Spinal cord (tissue), 10 donors: Measurements from ENCODE around the gene PCGF3. TPM values are rescaled to one million over a fixed set of nuclear protein-coding genes. Genes with fewer than 3 reads are reported as not detected.

Source experiments
- DNase-seq, 6 donors: peaks; one replicate each; pipeline versions ENCODE4 v3.0.0 to v3.0.0-alpha.2; 2013 to 2015; ENCODE audit warnings: low spot score in 6 of 6, low read depth in 4 of 6
- H3K27ac ChIP-seq: one replicate; pipeline ENCODE4 v1.5.1; 2013; ENCODE audit warnings: low read depth, low read length, control low read depth
- H3K27me3 ChIP-seq: one replicate; pipeline ENCODE4 v1.6.1; 2013; ENCODE audit warnings: low read length; ENCODE audit not compliant: control insufficient read depth, insufficient read depth
- H3K36me3 ChIP-seq: one replicate; pipeline ENCODE4 v1.6.1; 2013; ENCODE audit warnings: low read length; ENCODE audit not compliant: control insufficient read depth, insufficient read depth
- H3K4me1 ChIP-seq: one replicate; pipeline ENCODE4 v1.6.1; 2013; ENCODE audit warnings: low read length; ENCODE audit not compliant: control insufficient read depth, insufficient read depth
- H3K4me3 ChIP-seq: one replicate; pipeline ENCODE4 v1.5.1; 2013; ENCODE audit warnings: low read depth, low read length, control low read depth
- H3K9me3 ChIP-seq: one replicate; pipeline ENCODE4 v1.6.1; 2013; ENCODE audit warnings: low read length; ENCODE audit not compliant: control insufficient read depth, insufficient read depth
- WGBS: methylation state at CpG from one replicate; pipeline ENCODE4 v1.1.5; 2013; ENCODE audit warnings: missing lambda C conversion rate; ENCODE audit not compliant: insufficient coverage; 5-methylcytosine and 5-hydroxymethylcytosine counted together
- polyA plus RNA-seq, 2 donors: library from polyadenylated mRNA; unstranded; fragments of 120-200 nt; gene quantifications; one replicate each; pipeline ENCODE4 v1.2.1, GENCODE V29; 2013; ENCODE audit not compliant: insufficient read length in 2 of 2
- total RNA-seq, 2 donors: library from RNA; depleted of rRNA in 1 of 2; stranded (reverse); fragments of 120-200 nt in 1 of 2; fragments of >200 nt in 1 of 2; gene quantifications; one replicate each; pipeline versions ENCODE4 v1.2.3 to v1.2.4, GENCODE V29; 2013 to 2014
- donor health status: healthy.

PCGF3 gene
- total and polyA plus RNA-seq, 4 donors, result 40.4 to 80.2 (median 61.8) TPM

- Histone ChIP-seq H3K27me3 (peaks cover 45% of the 10 kb centered on the region), H3K9me3 (no peaks in the 10 kb centered on the region), H3K36me3 (peaks cover 25% of the 10 kb centered on the region), H3K4me3 (no peak overlapping the region), H3K27ac (no peak overlapping the region), H3K4me1 (peaks cover 51% of the 10 kb centered on the region)
- no peak for DNase-seq
- 32% methylated on average over 16 of the region's 16 CpGs for WGBS
Measured at GRCh38 chr4:786861-787300, 81.2 kb downstream of the PCGF3 start.

GRCh38 chr4:787561-787981 lies 81.9 kb downstream of the PCGF3 start:
- DNase-seq, result no peak
- Histone ChIP-seq H3K36me3 (peaks cover 28% of the 10 kb centered on the region), H3K4me3 (no peak overlapping the region), H3K4me1 (peaks cover 47% of the 10 kb centered on the region), H3K9me3 (no peaks in the 10 kb centered on the region), H3K27me3 (peaks cover 49% of the 10 kb centered on the region), H3K27ac (no peak overlapping the region)
- WGBS, result 69% methylated on average over 7 of the region's 16 CpGs

GRCh38 chr4:788006-788635 lies 82.5 kb downstream of the PCGF3 start:
- Histone ChIP-seq H3K27ac (no peak overlapping the region), H3K4me1 (peaks cover 47% of the 10 kb centered on the region), H3K36me3 (peaks cover 28% of the 10 kb centered on the region), H3K9me3 (no peaks in the 10 kb centered on the region), H3K4me3 (no peak overlapping the region), H3K27me3 (peaks cover 54% of the 10 kb centered on the region)
- DNase-seq, result no peak
- WGBS, result 66% methylated on average over 16 of the region's 19 CpGs

GRCh38 chr4:788636-789297 lies 83.1 kb downstream of the PCGF3 start:
- H3K27me3 ChIP-seq, result peaks cover 60% of the 10 kb centered on the region
- H3K27ac ChIP-seq, result no peak overlapping the region
- peaks cover 31% of the 10 kb centered on the region for H3K36me3 ChIP-seq
- DNase-seq, result no peak
- WGBS, result 75% methylated on average over 18 of the region's 18 CpGs
- peaks cover 48% of the 10 kb centered on the region for H3K4me1 ChIP-seq
- no peak overlapping the region for H3K4me3 ChIP-seq
- no peaks in the 10 kb centered on the region for H3K9me3 ChIP-seq

- no peak for DNase-seq
- Histone ChIP-seq H3K4me3 (no peak overlapping the region), H3K27ac (no peak overlapping the region), H3K27me3 (peaks cover 63% of the 10 kb centered on the region), H3K4me1 (peaks cover 50% of the 10 kb centered on the region), H3K36me3 (peaks cover 31% of the 10 kb centered on the region), H3K9me3 (no peaks in the 10 kb centered on the region)
- WGBS, result 79% methylated on average over 17 of the region's 27 CpGs
Measured at GRCh38 chr4:789571-790465, 84.2 kb downstream of the PCGF3 start.

GRCh38 chr4:790466-790820 lies 84.8 kb downstream of the PCGF3 start:
- H3K36me3 ChIP-seq, result peaks cover 31% of the 10 kb centered on the region
- 72% methylated on average over 8 of the region's 8 CpGs for WGBS
- H3K27ac ChIP-seq, result no peak overlapping the region
- H3K4me1 ChIP-seq, result peaks cover 50% of the 10 kb centered on the region
- peaks cover 63% of the 10 kb centered on the region for H3K27me3 ChIP-seq
- DNase-seq, result no peak
- H3K4me3 ChIP-seq, result no peak overlapping the region
- no peaks in the 10 kb centered on the region for H3K9me3 ChIP-seq

- Histone ChIP-seq H3K36me3 (peaks cover 31% of the 10 kb centered on the region), H3K27me3 (peaks cover 62% of the 10 kb centered on the region), H3K4me3 (no peak overlapping the region), H3K4me1 (peaks cover 48% of the 10 kb centered on the region), H3K9me3 (no peaks in the 10 kb centered on the region), H3K27ac (no peak overlapping the region)
- DNase-seq, result no peak
- WGBS, result 74% methylated on average over 21 of the region's 29 CpGs
Measured at GRCh38 chr4:791252-791897, 85.7 kb downstream of the PCGF3 start.

GRCh38 chr4:791898-792625 lies 86.4 kb downstream of the PCGF3 start:
- H3K4me1 ChIP-seq, result peaks cover 41% of the 10 kb centered on the region
- DNase-seq, result peak in 2 of 6 donors; percentile 72 to 75
- H3K4me3 ChIP-seq, result no peak overlapping the region
- peaks cover 56% of the 10 kb centered on the region for H3K27me3 ChIP-seq
- H3K9me3 ChIP-seq, result no peaks in the 10 kb centered on the region
- H3K27ac ChIP-seq, result no peak overlapping the region
- peaks cover 31% of the 10 kb centered on the region for H3K36me3 ChIP-seq
- WGBS, result 17% methylated on average over 47 of the region's 50 CpGs

- 52% methylated on average over 14 of the region's 17 CpGs for WGBS
- Histone ChIP-seq H3K4me1 (peaks cover 38% of the 10 kb centered on the region), H3K27ac (no peak overlapping the region), H3K27me3 (peaks cover 50% of the 10 kb centered on the region), H3K4me3 (no peak overlapping the region), H3K36me3 (peaks cover 31% of the 10 kb centered on the region), H3K9me3 (no peaks in the 10 kb centered on the region)
- DNase-seq, result peak in 1 of 6 donors; percentile 24
Measured at GRCh38 chr4:792626-793092, 87.0 kb downstream of the PCGF3 start.
